Gastrocnemius medialis (tissue), 4 donors: ENCODE results near the gene RDH13.
"Not testable (repeated sequence)": the region's sequence is repeated elsewhere in the genome, so short reads cannot be mapped to it uniquely, and the experiment has no call there.

Source experiments
- CTCF ChIP-seq, 5 experiments: fragments of 450-650 bp in 3 of 5; fragments of 200-600 bp in 2 of 5; sonication (generic) in 2 of 5; IDR thresholded peaks in 4 of 5; conservative IDR thresholded peaks in 1 of 5; 1 replicate in 4 of 5; 2 replicates in 1 of 5; pipeline ENCODE4 v1.5.1; 2016 to 2019; ENCODE audit warnings: antibody characterized with exemption in 5 of 5, mild to moderate bottlenecking in 3 of 5, moderate library complexity in 3 of 5
- POLR2A ChIP-seq, 2 donors: fragments of 450-650 bp; IDR thresholded peaks; one replicate each; pipeline ENCODE4 v1.6.1; 2017; ENCODE audit warnings: antibody characterized with exemption in 2 of 2, mild to moderate bottlenecking in 2 of 2, moderate library complexity in 2 of 2

- not testable (repeated sequence) for TF ChIP-seq CTCF (IDR thresholded peaks at IDR 0.05 in 4 of 5, conservative IDR thresholded peaks at IDR 0.05 in 1 of 5); POLR2A (IDR thresholded peaks at IDR 0.05)
Measured at GRCh38 chr19:55008189-55008588, 54.8 kb downstream of the RDH13 start.
